Measurements from ENCODE around the gene ADCY5.

- TF ChIP-seq JUND (IDR thresholded peaks at IDR 0.05) (no peak), CTCF (IDR thresholded peaks at IDR 0.05; ENCODE audit: low read depth, low read length, missing input control) (no peak), REST (IDR thresholded peaks at IDR 0.05) (no peak), NR2F2 (IDR thresholded peaks at IDR 0.05) (no peak), MAX (IDR thresholded peaks at IDR 0.05) (no peak), YY1 (IDR thresholded peaks at IDR 0.05) (no peak), TAF1 (conservative IDR thresholded peaks at IDR 0.05) (no peak), GABPA (IDR thresholded peaks at IDR 0.05 in 1 of 2, conservative IDR thresholded peaks at IDR 0.05 in 1 of 2) (no peak), RAD21 (IDR thresholded peaks at IDR 0.05) (no peak), FOXA1 (IDR thresholded peaks at IDR 0.05) (no peak), SP1 (IDR thresholded peaks at IDR 0.05) (no peak)
Observed at GRCh38 chr3:123392871-123393620, 55.8 kb downstream of the ADCY5 start.

Data from liver (tissue), 3 donors.